Subcutaneous abdominal adipose tissue (tissue), 5 donors: Measurements from ENCODE around the gene PRPSAP2.
A peak's percentile ranks its signal among the peaks of the same experiment; 100 is the strongest.
"Not testable (repeated sequence)": the region's sequence is repeated elsewhere in the genome, so short reads cannot be mapped to it uniquely, and the experiment has no call there.

Experiments used
- H3K27ac ChIP-seq: one replicate; pipeline ENCODE4 v1.7.0; 2013; ENCODE audit warnings: low read depth, mild to moderate bottlenecking, inconsistent platforms, low read length, moderate library complexity
- H3K27me3 ChIP-seq, 5 donors: one replicate each; pipeline ENCODE4 v1.7.0; 2013; ENCODE audit warnings: low read length in 5 of 5, inconsistent platforms in 1 of 5; ENCODE audit not compliant: control insufficient read depth in 5 of 5, insufficient read depth in 4 of 5
- H3K36me3 ChIP-seq, 5 donors: one replicate each; pipeline ENCODE4 v1.7.0; 2013; ENCODE audit warnings: low read length in 5 of 5; ENCODE audit not compliant: control insufficient read depth in 5 of 5, insufficient read depth in 5 of 5
- H3K4me1 ChIP-seq, 5 donors: one replicate each; pipeline ENCODE4 v1.7.0; 2013; ENCODE audit warnings: low read length in 5 of 5, mild to moderate bottlenecking in 3 of 5, moderate library complexity in 1 of 5; ENCODE audit not compliant: control insufficient read depth in 5 of 5, insufficient read depth in 5 of 5
- H3K4me3 ChIP-seq, 5 donors: one replicate each; pipeline ENCODE4 v1.7.0; 2013; ENCODE audit warnings: low read length in 5 of 5, low read depth in 1 of 5
- H3K9ac ChIP-seq, 5 donors: one replicate each; pipeline ENCODE4 v1.7.0; 2013; ENCODE audit warnings: low read length in 5 of 5, mild to moderate bottlenecking in 4 of 5, moderate library complexity in 3 of 5
- H3K9me3 ChIP-seq, 5 donors: one replicate each; pipeline ENCODE4 v1.7.0; 2013; ENCODE audit warnings: low read length in 5 of 5; ENCODE audit not compliant: control insufficient read depth in 5 of 5
- donor health status: healthy.
- donor health status: healthy.
- donor health status: healthy.
- donor health status: healthy.
- donor health status: healthy.

The PRPSAP2 gene

GRCh38 chr17:18855831-18856569, 1.9 kb upstream of the PRPSAP2 start:
- H3K4me1 ChIP-seq = peaks cover 0 to 37% (median 27%) of the 10 kb centered on the region in 5 donors
- peak overlapping the region in 4 of 5 donors; percentile 48 to 64 (median 60) for H3K9ac ChIP-seq

GRCh38 chr17:18856570-18856915, 1.4 kb upstream of the PRPSAP2 start:
- no peaks in the 10 kb centered on the region for H3K27me3 ChIP-seq
- H3K36me3 ChIP-seq = no peaks in the 10 kb centered on the region
- H3K9me3 ChIP-seq = no peaks in the 10 kb centered on the region
- H3K4me1 ChIP-seq = peaks cover 0 to 37% (median 27%) of the 10 kb centered on the region in 5 donors
- peak overlapping the region; percentile 70 for H3K27ac ChIP-seq
- peak overlapping the region in 4 of 5 donors; percentile 36 to 61 (median 54) for H3K9ac ChIP-seq
- peak overlapping the region; percentile 67 to 87 (median 79) for H3K4me3 ChIP-seq

More at GRCh38 chr17:18855831-18856569, 1.9 kb upstream of the PRPSAP2 start:
- H3K9me3 ChIP-seq = no peaks in the 10 kb centered on the region
- H3K36me3 ChIP-seq = no peaks in the 10 kb centered on the region
- H3K27ac ChIP-seq = peak overlapping the region; percentile 70
- no peaks in the 10 kb centered on the region for H3K27me3 ChIP-seq
- peak overlapping the region; percentile 67 to 87 (median 79) for H3K4me3 ChIP-seq

GRCh38 chr17:18858567-18859245, 775 bp downstream of the PRPSAP2 start:
- Histone ChIP-seq H3K9me3 (no peaks in the 10 kb centered on the region), H3K27me3 (no peaks in the 10 kb centered on the region), H3K9ac (peak overlapping the region in 4 of 5 donors; percentile 43 to 84 (median 78)), H3K4me1 (peaks cover 0 to 37% (median 27%) of the 10 kb centered on the region in 5 donors), H3K27ac (peak overlapping the region; percentile 58), H3K4me3 (peak overlapping the region; percentile 72 to 83 (median 73)), H3K36me3 (no peaks in the 10 kb centered on the region)

GRCh38 chr17:18859256-18859655, 1.3 kb downstream of the PRPSAP2 start:
- Histone ChIP-seq H3K27ac (no peak overlapping the region), H3K36me3 (no peaks in the 10 kb centered on the region), H3K9me3 (no peaks in the 10 kb centered on the region), H3K4me1 (peaks cover 0 to 37% (median 27%) of the 10 kb centered on the region in 5 donors), H3K27me3 (no peaks in the 10 kb centered on the region), H3K4me3 (no peak overlapping the region), H3K9ac (peak overlapping the region in 1 of 5 donors; percentile 78)

- no peaks in the 10 kb centered on the region for H3K9me3 ChIP-seq
- no peak overlapping the region for H3K9ac ChIP-seq
Measured at GRCh38 chr17:18860161-18860972, 2.4 kb downstream of the PRPSAP2 start.

GRCh38 chr17:18862011-18862410, 4.1 kb downstream of the PRPSAP2 start:
- Histone ChIP-seq H3K9ac (no peak overlapping the region), H3K4me1 (peaks cover 0 to 18% (median 14%) of the 10 kb centered on the region in 5 donors), H3K27ac (no peak overlapping the region), H3K27me3 (no peaks in the 10 kb centered on the region), H3K4me3 (no peak overlapping the region), H3K36me3 (peaks cover 0 to 7% (median 4%) of the 10 kb centered on the region in 5 donors), H3K9me3 (no peaks in the 10 kb centered on the region)

More at GRCh38 chr17:18860161-18860972, 2.4 kb downstream of the PRPSAP2 start:
- no peak overlapping the region for H3K27ac ChIP-seq
- peaks cover 0 to 34% (median 26%) of the 10 kb centered on the region in 5 donors for H3K4me1 ChIP-seq
- H3K36me3 ChIP-seq = no peaks in the 10 kb centered on the region
- no peak overlapping the region for H3K4me3 ChIP-seq
- H3K27me3 ChIP-seq = no peaks in the 10 kb centered on the region

GRCh38 chr17:18864996-18865395, 7.1 kb downstream of the PRPSAP2 start:
- H3K4me1 ChIP-seq, H3K4me3 ChIP-seq, H3K27me3 ChIP-seq, H3K9me3 ChIP-seq, H3K27ac ChIP-seq, H3K9ac ChIP-seq: not testable (repeated sequence)
- peaks cover 6 to 21% (median 17%) of the 10 kb centered on the region in 5 donors for H3K36me3 ChIP-seq

- H3K27ac ChIP-seq = no peak overlapping the region
- H3K9ac ChIP-seq = no peak overlapping the region
- no peaks in the 10 kb centered on the region for H3K4me1 ChIP-seq
- no peaks in the 10 kb centered on the region for H3K9me3 ChIP-seq
- no peak overlapping the region for H3K4me3 ChIP-seq
- no peaks in the 10 kb centered on the region for H3K27me3 ChIP-seq
- H3K36me3 ChIP-seq = peaks cover 6 to 38% (median 22%) of the 10 kb centered on the region in 5 donors
Measured at GRCh38 chr17:18866866-18867813, 9.2 kb downstream of the PRPSAP2 start.

GRCh38 chr17:18877104-18877645, 19.2 kb downstream of the PRPSAP2 start:
- Histone ChIP-seq H3K4me3 (no peak overlapping the region), H3K9ac (no peak overlapping the region), H3K27ac (no peak overlapping the region), H3K4me1 (no peaks in the 10 kb centered on the region), H3K9me3 (no peaks in the 10 kb centered on the region), H3K36me3 (peaks cover 18 to 83% (median 46%) of the 10 kb centered on the region in 5 donors), H3K27me3 (no peaks in the 10 kb centered on the region)
